ENCODE data around the gene TBCA. TPM values are rescaled to one million over a fixed set of nuclear protein-coding genes. Genes with fewer than 3 reads are reported as not detected.
"Not testable (repeated sequence)": the region's sequence is repeated elsewhere in the genome, so short reads cannot be mapped to it uniquely, and the experiment has no call there.

Gene TBCA
- polyA plus RNA-seq, 1 experiment, result 192 TPM

DNA sequence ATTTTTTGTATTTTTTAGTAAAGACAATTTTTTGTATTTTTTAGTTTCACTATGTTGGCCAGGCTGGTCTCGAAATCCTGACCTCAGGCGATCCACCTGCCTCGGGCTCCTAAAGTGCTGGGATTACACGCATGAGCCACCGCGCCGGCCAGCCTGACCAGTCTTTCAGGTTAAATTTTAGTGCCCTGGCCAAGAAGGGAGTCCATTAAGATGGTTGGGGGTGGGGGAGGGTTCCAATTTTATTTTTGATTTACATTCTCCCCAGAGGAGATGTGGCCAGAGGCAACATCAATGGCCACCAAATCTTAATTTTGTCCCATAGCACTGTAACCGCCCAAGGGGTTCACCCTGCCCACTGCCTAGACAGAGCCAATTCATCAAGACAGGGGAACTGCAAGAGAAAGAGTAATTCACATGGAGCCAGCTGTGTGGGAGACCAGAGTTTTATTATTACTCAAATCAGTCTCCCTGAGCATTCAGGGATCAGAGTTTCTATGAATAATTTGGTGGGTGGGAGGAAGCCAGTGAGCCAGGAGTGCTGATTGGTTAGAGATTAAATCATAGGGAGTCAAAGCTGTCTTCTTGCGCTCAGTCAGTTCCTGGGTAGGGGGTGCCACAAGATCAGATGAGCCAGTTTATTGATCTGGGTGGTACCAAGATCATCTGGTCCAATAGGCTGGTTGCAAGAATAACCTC, 24.7 kb downstream of the TBCA start:
- H3K27ac ChIP-seq (ENCODE audit: low read depth, low read length), result no peak overlapping the region
- TF ChIP-seq, protein P1, sequence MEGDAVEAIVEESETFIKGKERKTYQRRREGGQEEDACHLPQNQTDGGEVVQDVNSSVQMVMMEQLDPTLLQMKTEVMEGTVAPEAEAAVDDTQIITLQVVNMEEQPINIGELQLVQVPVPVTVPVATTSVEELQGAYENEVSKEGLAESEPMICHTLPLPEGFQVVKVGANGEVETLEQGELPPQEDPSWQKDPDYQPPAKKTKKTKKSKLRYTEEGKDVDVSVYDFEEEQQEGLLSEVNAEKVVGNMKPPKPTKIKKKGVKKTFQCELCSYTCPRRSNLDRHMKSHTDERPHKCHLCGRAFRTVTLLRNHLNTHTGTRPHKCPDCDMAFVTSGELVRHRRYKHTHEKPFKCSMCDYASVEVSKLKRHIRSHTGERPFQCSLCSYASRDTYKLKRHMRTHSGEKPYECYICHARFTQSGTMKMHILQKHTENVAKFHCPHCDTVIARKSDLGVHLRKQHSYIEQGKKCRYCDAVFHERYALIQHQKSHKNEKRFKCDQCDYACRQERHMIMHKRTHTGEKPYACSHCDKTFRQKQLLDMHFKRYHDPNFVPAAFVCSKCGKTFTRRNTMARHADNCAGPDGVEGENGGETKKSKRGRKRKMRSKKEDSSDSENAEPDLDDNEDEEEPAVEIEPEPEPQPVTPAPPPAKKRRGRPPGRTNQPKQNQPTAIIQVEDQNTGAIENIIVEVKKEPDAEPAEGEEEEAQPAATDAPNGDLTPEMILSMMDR (IDR thresholded peaks at IDR 0.05; ENCODE audit: low read depth, low read length), result no peak
- no peaks in the 10 kb centered on the region for H3K9me3 ChIP-seq (ENCODE audit: control insufficient read depth, insufficient read depth, low read length)
- no peaks in the 10 kb centered on the region for H3K27me3 ChIP-seq (ENCODE audit: control insufficient read depth, insufficient read depth, low read length)
- no peak for DNase-seq (ENCODE audit: low read depth, low spot score)
- POLR2A ChIA-PET, result no interaction called here
- H3K4me3 ChIP-seq (ENCODE audit: low read depth, low read length), result no peak overlapping the region
- CTCF ChIA-PET, result no interaction called here

DNA sequence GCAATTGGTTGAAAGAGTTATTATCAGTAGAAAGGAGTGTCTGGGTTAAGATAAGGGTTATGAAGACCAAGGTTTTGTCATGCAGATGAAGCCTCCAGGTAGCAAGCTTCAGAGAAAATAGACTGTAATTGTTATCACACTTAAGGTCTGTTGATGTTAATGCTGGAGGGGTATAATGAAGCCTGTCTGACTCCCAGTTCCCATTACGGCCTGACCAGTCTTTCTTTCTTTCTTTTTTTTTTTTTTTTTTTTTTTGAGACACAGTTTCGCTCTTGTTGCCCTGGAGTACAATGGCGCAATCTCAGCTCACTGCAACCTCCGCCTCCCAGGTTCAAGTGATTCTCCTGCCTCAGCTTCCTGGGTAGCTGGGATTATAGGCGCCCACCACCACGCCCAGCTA, 25.2 kb downstream of the TBCA start:
- POLR2A ChIA-PET; H3K4me3 ChIP-seq (ENCODE audit: low read depth, low read length); CTCF ChIA-PET; DNase-seq (ENCODE audit: low read depth, low spot score); H3K9me3 ChIP-seq (ENCODE audit: control insufficient read depth, insufficient read depth, low read length); H3K27me3 ChIP-seq (ENCODE audit: control insufficient read depth, insufficient read depth, low read length); H3K27ac ChIP-seq (ENCODE audit: low read depth, low read length): not testable (repeated sequence)

DNA sequence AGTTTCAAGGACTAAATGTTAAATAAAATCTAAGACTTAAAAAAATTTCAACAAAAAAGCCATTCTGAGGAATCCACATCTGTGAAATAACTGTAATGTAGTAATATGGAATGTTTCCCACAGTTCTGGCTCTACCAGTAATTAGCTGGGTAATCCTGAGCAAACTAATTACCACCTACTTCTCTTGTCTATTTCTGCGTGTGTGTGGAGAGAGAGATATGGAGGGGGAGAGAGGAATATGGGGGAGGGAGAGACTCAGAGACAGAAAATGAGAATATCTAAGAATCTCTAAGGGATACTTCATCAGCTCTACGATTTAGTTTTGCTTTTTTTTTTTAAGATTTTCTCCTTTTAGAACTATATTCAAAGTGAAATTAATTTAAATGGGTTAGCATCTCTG, 28.0 kb downstream of the TBCA start:
- H3K4me3 ChIP-seq (ENCODE audit: low read depth, low read length), result no peak overlapping the region
- no peaks in the 10 kb centered on the region for H3K27me3 ChIP-seq (ENCODE audit: control insufficient read depth, insufficient read depth, low read length)
- ChIA-PET CTCF (interaction anchor here (0.7 kb wide), 1 partner anchor 62 kb away, joined by 5 read pairs; no protein-coding TSS in a partner anchor), POLR2A (no interaction called here)
- H3K27ac ChIP-seq (ENCODE audit: low read depth, low read length), result no peak overlapping the region
- no peak for DNase-seq (ENCODE audit: low read depth, low spot score)
- H3K9me3 ChIP-seq (ENCODE audit: control insufficient read depth, insufficient read depth, low read length), result no peaks in the 10 kb centered on the region
- TF ChIP-seq, protein P1 (IDR thresholded peaks at IDR 0.05; ENCODE audit: low read depth, low read length), result no peak

DNA sequence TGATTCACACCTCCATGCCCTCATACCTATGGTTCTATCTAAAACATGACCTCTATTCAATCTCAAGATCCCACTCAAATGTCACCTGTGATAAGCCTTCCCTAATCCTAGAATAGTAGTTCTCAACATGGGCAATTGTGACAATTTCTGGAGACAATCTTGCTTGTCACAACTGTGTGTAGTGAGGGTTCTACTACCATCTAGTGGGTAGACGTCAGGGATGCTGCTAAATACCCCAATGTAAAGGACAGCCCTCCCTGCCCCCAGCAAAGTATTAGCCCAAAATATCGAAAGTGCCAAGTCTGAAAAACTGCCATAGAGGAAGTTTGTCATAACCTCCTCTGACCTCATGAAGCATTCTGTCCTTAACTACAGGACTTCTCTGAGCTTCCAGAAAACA, 32.0 kb downstream of the TBCA start:
- Histone ChIP-seq H3K4me3 (ENCODE audit: low read depth, low read length) (no peak overlapping the region), H3K27me3 (ENCODE audit: control insufficient read depth, insufficient read depth, low read length) (no peaks in the 10 kb centered on the region), H3K9me3 (ENCODE audit: control insufficient read depth, insufficient read depth, low read length) (no peaks in the 10 kb centered on the region), H3K27ac (ENCODE audit: low read depth, low read length) (no peak overlapping the region)
- TF ChIP-seq, protein P1 (IDR thresholded peaks at IDR 0.05; ENCODE audit: low read depth, low read length), result no peak
- DNase-seq (ENCODE audit: low read depth, low spot score), result no peak
- POLR2A ChIA-PET, result no interaction called here
- CTCF ChIA-PET, result no interaction called here

DNA sequence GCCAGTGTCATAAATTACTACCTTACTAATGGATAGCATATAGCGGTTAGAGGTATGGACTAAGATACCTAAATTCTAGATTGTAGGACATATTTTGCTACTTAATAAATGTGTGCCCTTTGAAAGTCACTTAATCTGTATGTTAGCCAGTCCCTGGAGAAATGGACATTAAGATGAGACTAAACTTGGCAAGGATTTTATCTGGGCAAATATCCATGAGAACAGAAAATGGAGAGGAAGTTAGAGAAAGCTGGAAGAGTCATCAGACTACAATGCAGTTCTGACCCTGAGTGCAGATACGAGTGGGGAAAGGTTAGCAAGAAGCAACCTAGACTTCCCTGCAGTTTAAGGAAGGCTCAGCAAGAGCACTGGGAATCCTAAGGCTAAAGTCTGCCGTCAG, 33.0 kb downstream of the TBCA start:
- TF ChIP-seq, protein P1 (IDR thresholded peaks at IDR 0.05; ENCODE audit: low read depth, low read length), result no peak
- no peaks in the 10 kb centered on the region for H3K9me3 ChIP-seq (ENCODE audit: control insufficient read depth, insufficient read depth, low read length)
- DNase-seq (ENCODE audit: low read depth, low spot score), result no peak
- ChIA-PET POLR2A (interaction anchor here (0.6 kb wide), 1 partner anchor 19 kb away, joined by 4 read pairs; no protein-coding TSS in a partner anchor), CTCF (no interaction called here)
- no peaks in the 10 kb centered on the region for H3K27me3 ChIP-seq (ENCODE audit: control insufficient read depth, insufficient read depth, low read length)
- no peak overlapping the region for H3K4me3 ChIP-seq (ENCODE audit: low read depth, low read length)
- H3K27ac ChIP-seq (ENCODE audit: low read depth, low read length), result no peak overlapping the region
